B cell (primary cell): ENCODE measurements around the gene SSTR1.

ENCODE experiments used
- EZH2 ChIP-seq: IDR thresholded peaks from 2 replicates; pipeline ENCODE4 v1.6.1; 2012; ENCODE audit warnings: borderline replicate concordance, low read depth, mild to moderate bottlenecking, moderate library complexity, low read length; ENCODE audit not compliant: insufficient read depth, poor library complexity, severe bottlenecking
- TF ChIP-seq, protein P1 (sequence below): fragments of 200-600 bp; IDR thresholded peaks from one replicate; pipeline ENCODE4 v1.8.0; 2022; ENCODE audit warnings: antibody characterized with exemption, mild to moderate bottlenecking

DNA sequence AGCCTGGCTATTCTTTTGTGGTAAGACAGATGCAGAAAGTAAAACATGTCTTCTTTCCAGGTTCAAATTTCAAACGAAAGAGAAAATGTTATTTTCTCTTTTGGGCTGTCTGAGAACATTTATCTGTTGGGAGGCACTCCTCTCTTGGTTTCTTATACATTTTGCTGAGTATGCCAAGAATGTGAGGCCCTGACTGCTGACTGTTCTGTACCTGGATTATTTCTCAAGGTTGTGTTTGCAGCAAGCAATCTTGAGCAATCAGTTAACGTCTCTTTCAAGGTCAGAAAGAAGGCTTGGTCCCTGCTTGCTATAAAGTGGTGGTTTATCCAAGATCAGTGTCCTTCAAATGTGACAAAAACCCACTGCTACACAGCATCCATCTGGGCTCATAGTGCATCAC, 9.8 kb downstream of the SSTR1 start:
- no peak for TF ChIP-seq EZH2
- TF ChIP-seq, protein P1, sequence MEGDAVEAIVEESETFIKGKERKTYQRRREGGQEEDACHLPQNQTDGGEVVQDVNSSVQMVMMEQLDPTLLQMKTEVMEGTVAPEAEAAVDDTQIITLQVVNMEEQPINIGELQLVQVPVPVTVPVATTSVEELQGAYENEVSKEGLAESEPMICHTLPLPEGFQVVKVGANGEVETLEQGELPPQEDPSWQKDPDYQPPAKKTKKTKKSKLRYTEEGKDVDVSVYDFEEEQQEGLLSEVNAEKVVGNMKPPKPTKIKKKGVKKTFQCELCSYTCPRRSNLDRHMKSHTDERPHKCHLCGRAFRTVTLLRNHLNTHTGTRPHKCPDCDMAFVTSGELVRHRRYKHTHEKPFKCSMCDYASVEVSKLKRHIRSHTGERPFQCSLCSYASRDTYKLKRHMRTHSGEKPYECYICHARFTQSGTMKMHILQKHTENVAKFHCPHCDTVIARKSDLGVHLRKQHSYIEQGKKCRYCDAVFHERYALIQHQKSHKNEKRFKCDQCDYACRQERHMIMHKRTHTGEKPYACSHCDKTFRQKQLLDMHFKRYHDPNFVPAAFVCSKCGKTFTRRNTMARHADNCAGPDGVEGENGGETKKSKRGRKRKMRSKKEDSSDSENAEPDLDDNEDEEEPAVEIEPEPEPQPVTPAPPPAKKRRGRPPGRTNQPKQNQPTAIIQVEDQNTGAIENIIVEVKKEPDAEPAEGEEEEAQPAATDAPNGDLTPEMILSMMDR: no peak
